CD4-positive, alpha-beta T cell treated with Interleukin-15 for 4 hours (primary cell): ENCODE measurements around the gene FIS1.
"Not testable (repeated sequence)": the region's sequence is repeated elsewhere in the genome, so short reads cannot be mapped to it uniquely, and the experiment has no call there.

Source experiments
- DNase-seq: peaks from one replicate; pipeline ENCODE4 v3.0.0-alpha.2; 2020; ENCODE audit warnings: low spot score

Gene FIS1

DNA sequence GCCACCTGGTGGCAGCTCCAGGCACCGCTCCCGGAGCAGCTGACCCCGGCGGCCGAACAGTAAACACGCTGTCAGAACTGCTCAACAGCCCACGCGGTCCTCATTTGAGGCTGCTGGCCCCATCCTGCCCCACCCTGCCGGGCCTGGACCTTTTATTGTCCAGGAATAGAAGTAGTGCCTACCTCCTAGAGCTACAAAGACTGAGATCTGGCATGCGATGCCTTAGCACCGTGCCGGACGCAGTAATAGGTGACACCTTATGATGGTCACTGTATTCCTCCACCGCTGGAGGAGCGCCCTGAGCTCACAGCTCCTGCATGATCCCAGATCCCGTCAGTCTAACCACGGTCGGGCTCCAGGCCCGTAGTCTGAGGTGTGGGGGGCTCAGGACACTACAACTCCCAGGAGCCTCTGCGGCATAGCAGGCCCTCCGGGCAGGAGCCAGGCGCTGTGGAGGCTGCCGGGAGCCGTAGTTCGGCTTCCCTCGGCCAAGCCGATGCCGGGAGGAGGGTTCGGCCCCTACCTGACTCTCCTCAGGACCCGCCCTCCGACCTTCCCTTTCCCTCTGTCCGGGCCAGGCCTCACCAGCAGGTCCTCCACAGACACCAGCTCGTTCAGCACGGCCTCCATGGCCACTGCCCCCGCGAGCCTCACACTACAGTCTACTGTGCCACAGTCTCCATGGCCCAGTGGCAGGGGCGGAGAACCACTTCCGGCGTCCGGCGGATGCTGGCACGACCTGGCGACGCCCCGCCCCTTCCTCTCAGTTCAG is at the start of gene FIS1:
FIS1 (minus strand) TSS at position 707 of the 772 bp plus-strand sequence; CDS start at position 630, 77 bp downstream.
- DNase-seq, result peak; percentile 89

GRCh38 chr7:101294039-101294831 is 49.4 kb upstream of the FIS1 start:
- DNase-seq, result no peak

- DNase-seq, result not testable (repeated sequence)
These were observed 48.5 kb upstream of the FIS1 start for GRCh38 chr7:101293069-101294021.

- DNase-seq, result not testable (repeated sequence)
These were observed 47.7 kb upstream of the FIS1 start for GRCh38 chr7:101292566-101292965.

- DNase-seq, result peak; percentile 64
These were observed 45.5 kb upstream of the FIS1 start for GRCh38 chr7:101290186-101291037.

DNA sequence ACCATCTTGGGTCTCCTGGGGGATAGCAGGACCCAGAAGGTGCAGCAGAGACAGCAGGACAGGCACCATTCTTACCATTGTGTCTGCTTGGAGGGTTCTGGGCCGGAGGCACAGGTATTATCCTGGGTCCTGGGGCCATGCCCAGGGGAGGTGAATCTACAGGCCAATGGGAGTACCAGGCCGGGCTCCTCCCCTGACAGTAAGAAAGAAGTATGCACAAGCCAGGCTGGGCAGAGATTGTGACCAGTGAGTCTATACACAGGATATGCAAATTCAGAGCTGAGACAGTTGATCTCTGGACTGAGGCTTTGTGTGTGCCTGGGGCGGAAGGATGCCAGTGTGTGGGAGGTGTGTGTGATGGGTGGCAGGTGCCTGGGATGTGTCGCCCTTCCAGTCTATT is 44.8 kb upstream of the FIS1 start:
- DNase-seq, result not testable (repeated sequence)

DNA sequence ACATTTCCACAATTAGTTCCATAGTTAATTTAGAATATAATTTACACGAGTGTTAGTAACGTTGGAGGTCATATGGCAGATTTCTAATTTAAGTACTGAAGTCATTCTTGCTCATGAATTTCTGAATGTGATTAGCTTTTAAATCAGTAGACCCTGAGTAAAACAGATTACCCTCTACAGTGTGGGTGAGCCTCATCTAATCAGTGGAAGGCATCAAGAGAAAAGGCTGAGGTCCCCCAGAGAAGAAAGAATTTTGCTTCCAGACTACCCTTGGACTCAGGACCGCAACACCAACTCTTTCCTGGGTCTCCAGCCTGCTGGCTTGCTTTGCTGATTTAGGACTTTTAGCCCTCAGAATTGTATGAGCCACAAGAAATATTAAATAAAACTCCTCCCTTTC is 43.6 kb upstream of the FIS1 start:
- DNase-seq, result no peak

DNA sequence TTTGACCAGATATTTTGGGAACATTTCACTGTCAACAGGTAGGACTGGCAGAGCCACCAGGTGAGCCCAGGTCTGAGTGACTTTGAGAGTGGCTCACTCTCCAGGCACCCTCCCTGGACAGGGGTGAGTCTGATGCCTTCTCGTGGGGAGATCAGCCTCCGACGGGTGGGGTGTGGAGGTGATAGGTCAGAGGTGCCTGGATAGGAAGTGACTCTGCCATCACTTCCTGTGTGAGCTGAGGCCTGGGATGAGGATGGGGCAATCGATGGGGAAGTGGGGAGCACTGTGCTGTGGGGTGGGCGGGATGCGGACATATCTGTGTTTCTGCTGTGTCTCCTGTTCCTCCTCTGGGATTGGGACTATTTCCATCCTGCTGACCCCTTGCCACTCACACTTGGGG is 42.2 kb upstream of the FIS1 start:
- DNase-seq, result no peak

DNA sequence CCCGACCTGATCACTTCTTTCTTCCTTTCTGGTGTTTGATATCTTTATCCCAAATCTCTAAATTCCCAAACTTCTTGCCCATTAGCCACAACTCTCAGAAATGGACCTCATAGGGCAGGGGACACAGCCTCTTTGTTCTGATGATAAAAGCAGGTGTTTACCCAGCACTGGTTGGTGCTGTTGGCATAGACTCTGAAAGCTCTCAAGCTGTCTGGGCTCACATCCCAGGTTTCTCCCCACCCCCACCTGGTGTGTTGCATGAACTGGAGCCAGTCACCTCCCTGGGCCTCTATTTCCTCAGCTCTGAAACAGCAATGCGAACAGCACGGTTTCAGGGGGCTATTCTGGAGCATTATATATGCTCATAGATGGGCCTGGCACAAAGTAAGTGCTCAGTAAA is 41.0 kb upstream of the FIS1 start:
- DNase-seq, result not testable (repeated sequence)

GRCh38 chr7:101285171-101285570 is 40.3 kb upstream of the FIS1 start:
- DNase-seq, result no peak

DNA sequence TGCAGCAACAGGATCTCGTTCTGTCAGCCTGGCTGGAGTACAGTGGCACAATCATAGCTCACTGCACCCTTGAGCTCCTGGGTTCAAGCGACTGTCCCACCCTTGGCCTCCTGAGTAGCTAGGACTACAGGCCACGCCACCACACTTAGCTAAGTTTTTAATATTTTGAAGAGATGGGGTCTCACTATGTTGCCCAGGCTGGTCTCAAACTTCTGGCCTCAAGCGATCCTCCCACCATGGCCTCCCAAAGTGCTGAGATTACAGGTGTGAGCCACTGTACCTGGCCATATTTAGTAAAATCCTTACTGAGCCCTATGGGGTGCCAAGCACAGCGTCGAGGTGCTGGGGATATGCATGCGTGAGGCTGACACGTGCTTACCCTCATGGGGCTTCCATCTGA is 36.0 kb upstream of the FIS1 start:
- not testable (repeated sequence) for DNase-seq

DNA sequence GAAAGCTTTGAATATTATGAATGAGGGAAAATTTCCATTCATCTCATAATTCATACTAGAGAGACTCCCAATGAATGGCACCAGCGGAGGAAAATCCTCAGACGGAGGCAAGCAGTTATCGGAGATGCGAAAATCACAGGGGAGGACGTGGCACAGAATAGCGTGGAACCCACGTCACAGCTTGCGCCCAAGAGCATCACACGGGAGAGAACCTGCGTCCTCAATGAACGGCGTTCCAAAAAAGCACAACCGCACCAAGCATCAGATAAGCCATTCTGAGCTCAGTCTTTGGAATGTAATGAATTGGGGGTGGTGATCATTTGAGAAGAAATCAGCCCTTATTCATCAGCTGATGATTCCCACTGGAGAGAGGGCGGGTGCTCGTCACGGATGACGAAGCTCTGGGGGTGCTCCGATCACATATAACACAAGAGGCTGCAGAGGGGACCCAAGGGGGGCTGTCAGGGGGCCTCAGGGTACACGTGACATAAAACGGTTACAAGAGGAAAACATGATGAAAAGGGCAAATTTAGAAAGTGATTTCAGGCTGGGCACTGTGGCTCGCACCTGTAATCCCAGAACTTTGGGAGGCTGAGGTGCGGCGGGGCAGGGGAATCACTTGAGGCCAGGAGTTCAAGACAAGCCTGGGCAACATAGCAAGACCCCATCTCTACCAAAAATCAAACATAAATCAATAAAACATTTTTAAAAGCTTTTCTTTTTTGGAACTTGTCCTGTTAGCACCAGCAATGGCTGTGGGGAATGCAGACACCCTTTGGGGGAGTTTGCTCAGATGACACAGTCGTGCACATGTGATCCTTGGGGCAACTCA is 33.8 kb upstream of the FIS1 start:
- no peak for DNase-seq

DNA sequence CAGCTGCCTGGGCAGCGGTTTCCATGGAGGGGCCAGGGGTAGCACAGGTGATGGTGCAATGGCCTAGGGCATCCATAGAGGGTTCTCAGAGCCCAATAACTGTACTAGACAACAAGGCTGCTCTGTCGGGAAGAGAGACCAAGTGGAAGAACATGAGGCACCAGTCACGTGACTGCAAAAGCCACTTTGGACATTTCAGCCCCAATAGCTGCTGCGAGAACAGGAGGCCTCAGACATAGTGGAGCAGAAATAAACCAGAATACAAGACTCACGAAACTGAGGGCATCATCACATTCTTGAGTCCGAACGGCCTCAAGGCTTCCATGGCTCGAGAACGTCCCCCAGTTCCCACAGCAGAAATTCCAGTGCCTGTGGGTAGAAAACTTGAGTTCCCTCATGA is 32.3 kb upstream of the FIS1 start:
- DNase-seq, result no peak

DNA sequence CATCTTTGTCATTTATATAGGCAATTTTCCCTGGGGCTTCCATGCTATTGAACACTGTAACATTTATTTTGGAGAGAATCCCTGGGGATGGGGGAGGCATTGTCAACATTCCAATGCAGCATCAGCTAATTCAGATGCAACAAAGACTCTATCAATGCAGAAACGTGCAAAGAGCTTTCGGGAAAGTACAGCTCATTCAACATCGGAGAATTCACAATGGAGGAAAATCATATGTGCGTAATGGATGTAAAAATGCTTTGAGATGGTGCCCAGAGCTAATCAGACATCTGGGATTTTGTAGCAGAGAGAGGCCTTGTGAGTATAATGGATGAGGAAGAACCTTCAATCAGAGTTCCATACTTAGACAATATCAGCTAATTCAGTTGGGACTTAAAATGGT is 28.3 kb upstream of the FIS1 start:
- no peak for DNase-seq

DNA sequence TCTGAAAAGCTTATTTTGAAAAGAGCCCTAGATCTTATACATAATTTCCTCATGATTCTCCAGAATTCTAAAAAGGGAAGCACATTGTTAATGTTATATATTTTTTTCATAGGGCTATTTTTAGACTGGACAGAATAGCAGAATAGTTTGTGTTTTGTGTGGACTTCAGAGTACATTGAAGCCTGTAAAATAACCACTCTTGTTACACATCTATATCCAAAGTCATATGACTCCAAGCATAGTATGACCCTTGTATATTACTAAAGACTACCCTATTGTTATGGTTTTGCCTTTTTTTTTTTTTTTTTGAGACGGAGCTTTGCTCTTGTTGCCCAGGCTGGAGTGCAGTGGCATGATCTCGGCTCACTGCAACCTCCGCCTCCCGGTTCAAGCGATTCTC is 26.1 kb upstream of the FIS1 start:
- no peak for DNase-seq

- DNase-seq, result no peak
These were observed 24.8 kb upstream of the FIS1 start for GRCh38 chr7:101269664-101270063.

DNA sequence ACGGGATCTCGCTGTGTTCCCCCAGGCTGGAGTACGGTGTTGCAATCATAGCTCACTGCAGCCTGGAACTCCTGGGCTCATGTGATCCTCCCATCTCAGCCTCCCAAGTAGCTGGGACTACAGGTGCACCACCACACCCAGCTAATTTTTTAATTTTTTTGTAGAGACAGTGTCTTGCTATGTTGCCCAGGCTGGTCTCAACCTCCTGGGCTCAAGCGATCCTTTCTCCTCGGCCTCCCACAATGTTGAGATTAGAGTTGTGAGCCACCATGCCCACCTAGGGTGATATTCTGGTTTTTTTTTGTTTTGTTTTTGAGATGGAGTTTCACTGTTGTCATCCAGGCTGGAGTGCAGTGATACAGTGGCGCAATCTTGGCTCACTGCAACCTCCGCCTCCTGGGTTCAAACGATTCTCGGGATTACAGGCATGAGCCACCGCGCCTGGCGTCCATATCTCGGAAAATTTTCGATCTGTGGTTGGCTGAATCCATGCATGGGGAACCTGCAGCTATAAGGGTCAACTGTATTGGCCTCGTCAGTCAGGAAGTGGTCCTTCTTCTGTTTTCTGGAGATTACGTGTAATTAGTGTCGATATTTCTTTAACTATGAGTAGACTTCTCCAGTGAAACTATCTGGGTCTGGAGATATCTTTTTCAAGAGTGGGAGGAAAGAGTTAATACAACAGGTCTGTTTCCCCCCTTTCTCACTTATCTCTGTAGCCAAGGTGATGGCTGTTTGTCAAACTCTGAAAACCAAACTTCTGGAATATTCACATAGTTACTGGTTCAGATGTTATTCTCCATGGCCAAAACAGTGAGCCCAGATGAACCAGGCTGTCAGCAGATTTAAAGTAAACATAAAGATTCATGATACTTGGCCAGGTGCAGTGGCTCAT is 21.0 kb upstream of the FIS1 start:
- DNase-seq, result no peak

- not testable (repeated sequence) for DNase-seq
These were observed 19.3 kb upstream of the FIS1 start for GRCh38 chr7:101264102-101264706.

DNA sequence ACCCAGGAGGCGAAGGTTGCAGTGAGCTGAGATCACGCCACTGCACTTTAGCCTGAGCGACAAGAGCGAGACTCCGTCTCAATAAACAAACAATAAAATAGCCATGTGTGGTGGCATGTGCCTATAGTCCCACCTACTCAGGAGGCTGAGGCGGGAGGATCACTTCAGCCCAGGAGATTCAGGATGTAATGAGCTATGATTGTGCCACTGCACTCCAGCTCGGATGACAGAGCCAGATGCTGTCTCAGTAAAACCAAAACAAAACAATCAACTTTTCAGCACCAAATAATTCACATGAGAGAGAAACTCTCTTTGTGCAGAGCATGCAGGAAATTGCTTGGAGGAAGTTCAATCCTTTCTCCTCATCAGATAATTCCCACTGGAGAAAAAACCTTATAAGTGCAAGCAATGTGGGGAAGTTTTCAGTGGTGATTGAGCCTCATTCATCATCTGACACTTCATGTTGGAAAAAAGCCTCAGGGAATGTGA is 13.4 kb upstream of the FIS1 start:
- no peak for DNase-seq
